GM19397 (cell line): ENCODE measurements around the gene SHQ1.
"Not testable (repeated sequence)": the region's sequence is repeated elsewhere in the genome, so short reads cannot be mapped to it uniquely, and the experiment has no call there.

Source experiments
- ATAC-seq: cut with Tn5 transposase; IDR thresholded peaks from one replicate; pipeline ENCODE4 v1.9.1; 2021; ENCODE audit warnings: mild to moderate bottlenecking, moderate library complexity; ENCODE audit not compliant: unreplicated experiment

Gene SHQ1

DNA sequence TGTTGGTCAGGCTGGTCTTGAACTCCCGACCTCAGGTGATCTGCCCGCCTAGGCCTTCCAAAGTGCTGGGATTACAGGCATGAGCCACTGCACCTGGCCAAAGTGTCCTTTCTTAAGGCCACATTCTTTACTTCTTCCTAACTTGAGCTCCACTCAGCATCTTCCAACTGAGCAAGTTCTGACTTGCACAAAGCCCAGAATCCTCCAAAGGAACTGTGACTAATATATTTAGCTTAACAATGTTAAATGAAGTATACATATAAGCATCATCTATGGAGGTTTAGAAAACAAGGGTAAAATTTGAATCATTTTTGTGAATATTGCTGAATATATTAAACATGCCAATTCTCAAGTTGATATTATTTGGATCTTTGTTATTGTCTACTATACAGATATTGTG, 93.7 kb downstream of the SHQ1 start:
- no peak for ATAC-seq

DNA sequence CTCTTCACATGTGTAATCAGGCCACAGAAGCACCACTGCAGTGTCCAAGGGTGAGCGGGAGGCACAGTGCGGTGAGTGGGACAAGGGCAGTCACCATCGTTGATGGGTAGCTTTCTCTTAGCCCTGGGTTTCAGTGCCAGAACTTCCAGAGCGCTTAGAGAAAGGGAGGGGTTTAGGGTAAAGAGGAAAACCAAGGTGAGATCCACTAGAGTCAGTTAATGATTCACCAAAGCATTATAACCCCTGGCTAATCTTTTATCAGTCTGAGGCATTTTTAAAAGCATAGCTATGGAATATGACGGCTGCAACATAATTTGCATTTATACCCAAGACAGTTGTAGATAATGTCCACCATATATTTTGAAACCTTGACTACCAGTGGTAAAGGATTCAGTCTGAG, 94.8 kb downstream of the SHQ1 start:
- ATAC-seq = no peak

DNA sequence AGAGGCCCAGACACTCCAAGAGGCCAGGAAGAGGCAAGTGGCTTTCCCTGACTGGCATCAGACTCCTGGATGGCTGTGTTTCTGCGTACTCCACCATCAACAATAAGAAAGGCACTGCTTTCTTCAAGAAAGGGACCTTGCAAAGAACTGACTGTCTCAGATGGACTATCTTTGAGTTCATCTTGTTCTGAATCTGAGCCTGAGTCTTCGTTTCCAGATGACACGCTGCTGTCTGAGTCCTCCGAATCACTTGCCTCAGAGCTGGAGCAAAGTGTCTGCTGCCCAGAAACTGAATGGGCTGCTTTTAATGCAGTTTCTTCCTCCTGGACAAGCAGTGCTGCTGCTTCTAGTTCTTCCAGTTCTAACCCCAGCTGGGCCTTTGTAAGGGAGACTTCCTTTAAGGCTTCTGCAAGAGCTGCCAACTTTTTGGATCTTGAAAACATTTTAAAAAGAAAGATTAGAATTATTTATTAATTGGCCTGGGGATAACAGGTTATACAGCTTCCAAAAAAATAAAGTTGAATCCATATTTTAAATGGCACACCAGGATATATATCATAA, 97.8 kb downstream of the SHQ1 start:
- ATAC-seq = no peak

DNA sequence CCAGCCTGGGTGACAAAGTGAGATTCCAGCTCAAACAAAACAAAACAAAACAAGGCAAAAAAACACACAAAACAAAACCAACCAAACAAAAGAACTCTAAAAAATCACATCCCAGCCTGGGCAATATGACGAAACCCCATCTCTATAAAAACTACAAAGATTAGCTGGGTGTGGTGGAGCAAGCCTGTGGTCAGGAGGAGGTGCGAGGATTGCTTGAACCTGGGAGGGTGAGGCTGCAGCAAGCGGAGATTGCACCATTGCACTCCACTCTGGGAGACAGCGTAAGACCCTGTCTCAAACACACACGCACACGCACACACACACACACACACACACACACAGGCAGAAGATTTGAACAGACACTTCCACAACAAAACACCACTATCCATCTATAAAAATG, 99.6 kb downstream of the SHQ1 start:
- ATAC-seq = no peak

DNA sequence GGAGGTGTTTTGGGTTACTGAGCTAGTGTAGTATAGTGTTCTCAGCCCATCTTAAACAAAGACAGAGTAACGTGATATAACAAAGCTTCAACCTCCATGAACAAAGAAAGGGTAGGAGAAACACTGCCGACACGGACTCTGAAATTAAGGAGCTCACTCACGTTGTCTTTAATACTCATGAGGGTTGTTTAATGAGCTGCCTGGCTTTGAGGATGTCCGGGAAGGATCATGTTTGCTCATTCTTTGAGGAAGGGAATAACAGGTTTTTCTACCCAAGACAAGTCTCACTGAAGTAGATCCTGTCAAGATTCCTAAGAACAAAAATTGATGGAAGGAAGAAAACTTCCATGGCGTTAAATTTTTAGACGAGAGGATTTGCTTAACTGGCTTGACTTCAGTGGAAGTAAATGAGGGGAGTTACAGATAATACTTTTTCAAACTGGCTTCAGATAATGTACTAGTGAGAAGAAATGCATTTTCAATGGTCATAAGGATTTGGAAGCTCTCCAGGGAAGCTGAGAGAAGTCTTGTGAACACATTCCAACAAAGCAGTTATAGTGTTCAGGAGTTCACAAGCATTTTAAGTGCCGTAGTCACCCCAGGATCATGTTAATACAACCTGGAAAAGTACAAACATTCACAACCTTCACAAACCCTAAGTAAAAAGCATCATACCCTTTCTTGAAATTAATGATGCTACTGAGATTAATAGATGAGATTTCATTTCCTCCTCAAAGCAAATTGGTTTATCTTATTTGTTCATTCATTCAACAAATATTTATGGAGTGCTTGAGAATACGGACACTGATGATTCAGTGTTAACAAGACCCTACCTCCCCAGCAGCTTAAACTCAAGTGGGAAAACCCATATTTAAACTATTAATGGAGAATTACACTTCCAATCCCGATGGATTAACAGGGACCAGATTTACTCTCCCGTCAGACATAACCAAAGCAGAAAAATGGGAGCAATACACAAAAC, 101.5 kb downstream of the SHQ1 start:
- ATAC-seq = no peak

DNA sequence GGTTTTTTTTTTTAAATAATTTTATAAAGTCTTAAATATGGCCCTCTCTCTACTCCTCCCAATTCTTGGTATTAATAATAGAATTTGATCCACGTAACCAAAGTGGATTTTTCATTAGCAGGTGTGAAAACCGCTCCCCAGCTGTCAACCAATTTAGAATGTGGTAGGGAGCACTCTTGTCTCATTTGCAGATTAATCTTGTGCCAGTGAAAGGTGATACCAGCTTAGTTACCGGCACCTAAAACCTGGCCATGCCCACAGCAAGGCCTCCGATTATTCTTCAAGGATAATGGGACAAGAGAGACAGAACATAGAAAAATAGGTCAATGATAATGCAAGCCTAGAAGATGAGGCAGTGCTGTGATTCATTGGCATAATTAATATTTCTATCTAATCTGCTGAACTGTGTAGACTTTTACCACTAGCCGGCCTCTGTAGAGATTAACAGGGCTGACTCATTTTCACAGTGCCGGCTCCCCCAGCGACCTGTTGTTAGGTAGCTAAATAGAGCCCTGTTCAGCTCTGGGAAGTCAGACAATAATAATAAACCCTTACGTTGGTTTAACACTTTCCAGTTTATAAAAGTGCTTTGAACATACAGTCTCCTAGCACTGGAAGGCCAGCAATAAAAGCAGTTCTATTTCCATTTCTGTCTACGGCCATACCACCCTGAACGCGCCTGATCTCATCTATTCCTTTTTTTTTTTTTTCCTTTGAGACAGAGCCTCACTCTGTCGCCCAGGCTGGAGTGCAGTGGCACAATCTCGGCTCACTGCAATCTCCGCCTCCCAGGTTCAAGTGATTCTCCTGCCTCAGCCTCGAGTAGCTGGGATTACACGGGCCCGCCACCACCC, 102.9 kb downstream of the SHQ1 start:
- no peak for ATAC-seq

DNA sequence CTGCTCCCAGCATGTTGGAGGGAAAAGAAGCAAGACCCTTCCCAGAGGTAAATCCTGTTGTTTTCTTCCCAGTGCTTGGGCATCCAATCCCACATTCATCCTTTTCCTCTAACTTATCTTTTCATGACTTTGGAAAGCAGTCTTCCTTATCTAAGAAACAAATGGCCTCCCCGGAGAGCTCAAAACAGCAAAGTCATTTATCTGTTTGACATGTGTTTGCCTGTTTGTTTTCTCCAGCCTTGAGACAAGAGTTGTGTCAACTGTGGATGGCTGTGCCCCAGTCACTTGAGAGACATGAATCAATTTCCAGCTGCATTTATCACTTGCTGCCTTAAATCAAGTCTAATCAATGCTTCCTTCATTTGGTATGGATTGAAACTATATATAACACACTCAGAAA, 103.9 kb downstream of the SHQ1 start:
- ATAC-seq = no peak

DNA sequence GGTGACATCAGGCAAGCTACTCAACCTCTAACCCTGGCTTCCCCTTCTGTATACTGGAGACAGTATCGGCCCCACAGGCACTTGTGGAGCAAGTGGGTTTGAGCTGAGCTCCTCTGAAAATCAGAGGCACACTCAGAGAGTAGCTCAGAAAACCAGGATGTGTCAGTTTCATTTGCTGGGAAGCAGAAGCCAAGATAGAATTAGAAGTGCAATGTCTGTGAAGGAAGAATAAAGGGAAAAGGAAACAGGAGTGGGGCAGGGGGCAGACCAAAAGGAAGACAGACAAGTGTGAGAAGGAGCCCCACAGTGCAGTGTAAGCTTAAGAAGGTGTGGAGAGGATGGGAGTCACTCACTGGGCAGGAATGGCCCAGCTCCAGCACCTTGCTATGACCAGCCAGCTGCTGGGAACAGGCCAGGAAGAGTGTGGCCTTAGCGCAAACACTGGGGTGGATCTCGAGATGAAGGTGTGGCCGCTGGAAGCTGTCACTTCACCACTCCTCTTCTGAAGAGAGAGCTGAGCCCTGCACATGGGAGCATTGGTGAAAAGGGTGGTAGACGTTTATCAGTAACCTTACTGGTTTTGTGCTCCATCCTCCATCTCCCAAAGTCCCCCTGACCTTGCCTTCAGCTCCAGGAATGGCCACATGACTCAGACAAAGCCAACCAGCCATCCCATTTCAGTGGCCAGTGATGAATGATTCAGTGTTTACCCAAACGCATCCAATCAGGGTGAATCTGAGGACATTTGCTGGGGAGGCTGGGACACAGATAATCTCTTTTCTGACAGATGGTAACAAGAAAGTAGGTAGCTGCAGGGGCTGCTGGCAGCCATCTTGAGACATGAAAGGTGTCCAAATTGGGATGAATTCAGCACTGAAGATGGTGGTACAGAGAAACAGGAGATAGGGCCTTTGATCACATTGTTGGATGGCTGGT, 108.4 kb downstream of the SHQ1 start:
- ATAC-seq = no peak

DNA sequence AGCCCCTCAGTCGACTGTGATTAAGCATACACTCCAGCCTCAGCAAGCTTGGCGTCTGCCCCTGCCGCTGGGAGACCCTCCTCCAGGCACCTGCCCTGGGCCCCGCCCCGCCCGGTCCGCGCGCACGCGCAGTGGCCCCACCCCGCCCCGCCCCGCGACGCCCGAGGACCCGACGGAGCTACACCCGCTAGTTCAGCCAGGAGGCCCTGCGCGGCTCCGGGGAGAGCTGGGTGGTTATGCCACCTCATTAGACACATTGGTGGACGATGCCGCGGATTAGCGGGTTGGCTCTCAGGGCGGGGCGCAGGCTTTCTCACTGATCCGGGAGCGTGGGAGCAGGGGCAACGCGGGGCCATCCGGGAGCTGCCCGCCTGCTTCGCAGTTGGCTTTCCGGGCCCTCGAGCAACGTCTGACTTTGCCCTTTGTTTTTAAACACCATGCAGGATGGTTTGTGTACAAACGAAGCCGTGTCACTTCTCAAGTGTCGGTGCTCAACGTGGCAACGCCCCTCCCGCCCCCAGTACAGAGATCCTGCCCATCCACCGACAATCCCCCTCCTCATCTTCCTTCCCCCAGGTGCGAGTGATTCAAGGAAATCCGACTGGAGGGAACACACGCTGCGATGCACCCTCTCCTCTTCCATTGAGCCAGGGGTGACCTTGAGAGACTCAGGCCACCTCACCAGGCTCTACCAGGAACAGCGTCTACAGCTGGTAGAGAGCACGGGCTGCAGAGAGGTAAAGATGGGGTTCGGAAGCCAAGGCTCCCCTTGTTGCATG, 109.3 kb downstream of the SHQ1 start:
- no peak for ATAC-seq

DNA sequence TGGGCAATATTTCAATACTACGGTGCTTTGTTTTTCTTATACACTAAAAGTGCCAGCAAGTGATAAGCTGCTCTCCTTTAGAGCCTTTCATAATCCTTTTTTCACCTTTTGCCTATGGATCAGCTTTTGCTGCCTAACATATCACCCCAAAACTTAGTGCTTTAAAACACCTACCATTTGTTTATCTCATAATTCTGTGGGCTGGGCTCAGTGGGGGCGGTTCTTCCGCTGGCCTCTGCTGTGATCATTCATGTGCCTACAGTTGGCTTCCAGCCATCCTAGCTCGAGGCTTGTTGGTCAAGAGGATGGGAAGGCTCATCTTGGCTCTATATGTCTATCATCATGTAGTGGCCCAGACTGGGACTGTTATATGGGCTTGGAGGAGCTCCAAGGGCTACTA, 113.2 kb downstream of the SHQ1 start:
- not testable (repeated sequence) for ATAC-seq

DNA sequence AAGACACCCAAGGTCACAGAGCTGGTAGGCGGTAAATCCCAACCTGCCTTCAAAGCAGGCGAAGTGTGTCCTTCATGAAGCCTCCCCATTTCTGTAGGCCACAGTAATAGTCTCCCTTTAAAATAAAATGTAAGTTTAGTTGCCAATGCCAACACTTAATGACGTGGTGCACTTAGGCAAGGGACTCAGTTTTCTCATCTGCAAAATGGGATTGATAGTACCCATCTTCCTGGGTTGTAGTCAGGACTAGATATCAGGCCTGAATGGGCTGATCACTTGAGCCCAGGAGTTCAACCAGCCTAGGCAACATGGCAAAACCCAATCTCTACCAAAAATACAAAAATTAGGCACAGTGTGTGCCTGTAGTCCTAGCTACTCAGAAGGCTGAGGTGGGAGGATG, 114.6 kb downstream of the SHQ1 start:
- ATAC-seq = no peak

DNA sequence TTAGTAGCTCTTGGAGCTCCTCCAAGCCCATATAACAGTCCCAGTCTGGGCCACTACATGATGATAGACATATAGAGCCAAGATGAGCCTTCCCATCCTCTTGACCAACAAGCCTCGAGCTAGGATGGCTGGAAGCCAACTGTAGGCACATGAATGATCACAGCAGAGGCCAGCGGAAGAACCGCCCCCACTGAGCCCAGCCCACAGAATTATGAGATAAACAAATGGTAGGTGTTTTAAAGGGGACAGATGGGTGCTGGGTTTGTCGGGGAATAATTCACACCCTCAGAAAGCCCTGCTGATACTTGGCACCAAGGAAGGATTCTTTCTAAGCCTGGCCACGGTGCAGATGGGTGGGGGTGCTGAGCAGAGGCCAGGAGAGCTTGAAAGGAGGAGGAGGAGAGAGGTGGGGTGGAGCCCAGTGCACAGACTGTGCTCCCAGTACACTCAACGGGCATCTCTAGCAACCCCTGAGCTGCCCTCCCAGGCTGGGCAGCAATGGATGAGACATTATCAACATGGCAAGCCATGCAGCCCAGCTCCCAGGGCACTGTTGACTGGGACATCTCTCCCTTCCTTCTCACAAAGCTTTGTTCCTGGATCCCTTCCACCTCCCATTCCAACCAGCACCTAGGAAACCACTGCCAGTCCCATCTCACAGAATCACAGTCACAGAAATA, 115.4 kb downstream of the SHQ1 start:
- ATAC-seq = not testable (repeated sequence)

DNA sequence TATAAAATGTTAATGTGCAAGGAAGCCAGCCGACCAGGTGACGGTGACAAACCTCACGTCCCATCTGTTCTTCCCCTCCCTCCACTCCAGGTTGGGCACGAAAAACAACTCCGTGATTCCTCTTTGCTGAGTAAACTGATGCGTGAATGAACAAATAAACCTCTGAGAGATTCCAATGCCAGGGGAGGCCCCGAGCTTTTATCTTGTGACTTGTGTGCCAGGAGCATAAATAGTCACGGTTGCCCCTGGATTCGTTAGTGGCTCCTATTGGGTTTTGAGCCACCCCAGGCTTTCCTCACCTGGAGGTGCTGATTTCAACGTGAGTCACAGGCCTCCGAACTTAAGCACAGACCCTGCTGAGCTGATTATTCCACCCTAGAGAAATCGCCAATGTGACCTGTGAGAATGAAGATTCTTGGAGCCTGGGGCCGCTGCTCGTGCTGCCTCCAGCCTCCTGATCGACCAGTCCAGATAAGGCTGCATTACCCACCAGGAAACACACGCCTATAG, 119.2 kb downstream of the SHQ1 start:
- ATAC-seq = no peak

DNA sequence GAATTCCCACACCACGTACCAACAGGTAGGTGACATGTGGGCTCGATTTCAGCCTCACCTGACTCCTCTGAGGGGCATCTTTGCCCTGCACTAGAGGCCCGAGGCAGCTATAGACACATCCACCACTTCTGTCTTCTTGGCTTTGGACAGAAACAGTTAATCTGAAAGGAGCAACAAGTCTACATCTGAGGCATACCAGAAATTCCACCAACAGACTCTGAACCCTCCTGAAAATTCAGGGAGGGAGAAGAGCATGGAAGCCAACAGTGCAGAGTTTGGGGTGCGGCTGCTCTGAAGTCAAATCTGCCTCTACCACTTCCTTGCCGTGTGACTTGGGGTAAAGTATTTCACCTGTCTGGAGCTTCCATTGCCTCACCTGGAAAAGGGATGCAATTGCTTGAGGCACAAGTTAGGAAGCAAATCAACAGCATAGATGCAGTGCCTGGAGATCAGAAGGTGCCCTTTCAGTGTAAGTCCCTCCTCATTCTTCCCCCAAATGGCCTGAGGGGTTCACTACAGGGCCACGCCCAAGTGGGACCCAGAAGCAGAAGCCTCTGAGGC, 119.8 kb downstream of the SHQ1 start:
- no peak for ATAC-seq

DNA sequence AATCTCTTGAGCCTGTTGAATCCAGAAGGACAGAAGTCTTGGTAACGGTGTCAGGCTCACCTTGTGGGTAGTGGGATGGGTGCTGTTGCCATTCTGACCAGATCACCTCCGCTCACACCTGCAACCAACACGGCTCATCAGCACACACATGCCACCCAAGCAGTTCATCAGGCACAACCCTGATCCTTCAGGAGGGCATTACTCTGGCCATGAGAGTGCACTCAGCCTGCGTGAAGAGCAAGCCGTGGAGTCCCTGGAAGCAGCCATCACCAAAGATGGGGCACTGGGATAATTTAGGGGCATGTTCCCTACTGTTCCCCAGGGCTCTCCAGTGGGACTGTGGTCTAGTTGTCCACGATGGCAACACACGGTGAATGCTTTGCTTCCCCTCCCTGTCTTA, 120.5 kb downstream of the SHQ1 start:
- ATAC-seq = no peak

DNA sequence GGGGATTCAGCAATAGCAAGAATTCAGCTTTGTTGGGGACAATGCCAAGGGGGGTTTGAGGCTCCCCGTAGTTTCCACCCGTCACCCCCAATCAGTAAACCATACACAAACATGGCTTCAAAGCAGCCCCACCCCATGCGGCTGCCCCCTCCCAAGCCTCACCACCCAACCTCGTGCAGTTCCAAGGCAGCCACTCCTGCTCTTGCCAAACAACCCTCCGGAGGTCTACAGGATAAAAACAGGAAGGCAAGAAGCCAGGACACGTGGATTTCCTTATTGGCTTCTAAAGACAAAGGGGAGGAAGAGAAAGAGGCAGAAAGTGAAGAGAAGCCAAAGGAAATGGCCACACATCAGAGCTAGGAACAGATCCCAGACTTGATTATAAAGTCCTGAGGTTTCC, 121.1 kb downstream of the SHQ1 start:
- no peak for ATAC-seq

DNA sequence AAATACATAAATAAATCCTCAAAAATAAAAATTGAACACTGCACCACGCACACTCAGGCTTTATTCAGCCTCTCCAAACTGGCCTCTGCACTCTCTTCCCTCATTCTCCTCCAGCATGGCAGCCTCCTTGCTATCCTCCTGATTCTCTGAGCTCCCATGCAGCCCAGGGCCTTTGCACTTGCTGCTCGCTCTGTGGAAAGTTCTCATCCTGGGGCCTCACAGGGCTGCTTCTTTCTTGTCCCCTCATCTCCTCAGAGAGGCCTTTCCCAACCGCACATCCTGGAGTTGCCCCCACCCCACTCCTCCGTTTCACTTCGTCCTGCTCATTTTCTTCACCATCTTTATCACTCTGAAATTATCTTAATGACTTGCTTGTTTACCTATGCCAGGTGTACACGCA, 123.0 kb downstream of the SHQ1 start:
- no peak for ATAC-seq

DNA sequence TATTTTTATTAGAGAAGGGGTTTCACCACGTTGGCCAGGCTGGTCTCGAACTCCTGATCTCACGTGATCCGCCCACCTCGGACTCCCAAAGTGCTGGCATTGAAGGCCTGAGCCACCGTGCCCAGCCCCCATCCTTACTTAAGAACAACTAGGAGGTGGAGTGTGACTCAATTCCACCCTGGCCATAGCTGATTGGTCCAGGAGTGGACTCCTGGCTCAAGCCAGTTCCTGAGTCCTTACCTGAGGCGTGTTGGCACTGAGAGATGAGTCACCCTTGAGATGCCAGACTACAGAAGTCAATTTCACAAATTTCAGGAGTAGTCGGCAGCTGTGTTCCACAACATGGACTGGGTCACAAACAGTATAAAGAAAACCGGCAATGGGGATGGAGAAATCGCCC, 124.2 kb downstream of the SHQ1 start:
- ATAC-seq = no peak
